Endothelial cell of hepatic sinusoid (primary cell): ENCODE data around the gene CX3CL1.
"Not testable (repeated sequence)": the region's sequence is repeated elsewhere in the genome, so short reads cannot be mapped to it uniquely, and the experiment has no call there.

Experiments used
- in situ Hi-C: cut with HindIII; loops from 2 replicates; pipeline ENCODE4 v1.10.0; 2017; ENCODE audit warnings: low sequenced_read_pairs

The CX3CL1 gene

GRCh38 chr16:57356547-57356946, 15.7 kb upstream of the CX3CL1 start:
- in situ Hi-C loops = no loop called here

- in situ Hi-C loops = no loop called here
Observed at GRCh38 chr16:57357330-57358085, 14.8 kb upstream of the CX3CL1 start.

GRCh38 chr16:57358086-57358420, 14.2 kb upstream of the CX3CL1 start:
- in situ Hi-C loops = no loop called here

- in situ Hi-C loops = no loop called here
Observed at GRCh38 chr16:57358527-57359095, 13.7 kb upstream of the CX3CL1 start, which contains the start of gene CCL22. Gene CCL22 (plus strand): TSS chr16:57358783. CDS start chr16:57358817, 34 bp downstream.

GRCh38 chr16:57360321-57360935, 11.9 kb upstream of the CX3CL1 start:
- in situ Hi-C loops = no loop called here

GRCh38 chr16:57361404-57361803, 10.9 kb upstream of the CX3CL1 start:
- in situ Hi-C loops = no loop called here

- in situ Hi-C loops = no loop called here
Observed at GRCh38 chr16:57364143-57364542, 8.1 kb upstream of the CX3CL1 start.

- in situ Hi-C loops = no loop called here
Observed at GRCh38 chr16:57366544-57367040, 5.7 kb upstream of the CX3CL1 start.

- in situ Hi-C loops = no loop called here
Observed at GRCh38 chr16:57367116-57367752, 5.1 kb upstream of the CX3CL1 start.

- in situ Hi-C loops = no loop called here
Observed at GRCh38 chr16:57371494-57372371, 557 bp upstream of the CX3CL1 start.

- in situ Hi-C loops = no loop called here
Observed at GRCh38 chr16:57373117-57373947, 1.0 kb downstream of the CX3CL1 start.

- in situ Hi-C loops = no loop called here
Observed at GRCh38 chr16:57374067-57374534, 1.8 kb downstream of the CX3CL1 start.

- in situ Hi-C loops = not testable (repeated sequence)
Observed at GRCh38 chr16:57374925-57375465, 2.7 kb downstream of the CX3CL1 start.

GRCh38 chr16:57376313-57376818, 4.1 kb downstream of the CX3CL1 start:
- in situ Hi-C loops = no loop called here

- in situ Hi-C loops = no loop called here
Observed at GRCh38 chr16:57377080-57377841, 5.0 kb downstream of the CX3CL1 start.

- in situ Hi-C loops = no loop called here
Observed at GRCh38 chr16:57379579-57379978, 7.3 kb downstream of the CX3CL1 start.

GRCh38 chr16:57380671-57381462, 8.6 kb downstream of the CX3CL1 start:
- in situ Hi-C loops = no loop called here
